ENCODE results near the gene IPCEF1. TPM values are rescaled to one million over a fixed set of nuclear protein-coding genes. Genes with fewer than 3 reads are reported as not detected.

The IPCEF1 gene
- total RNA-seq, 1 donor from 2014 or later, result not detected

DNA sequence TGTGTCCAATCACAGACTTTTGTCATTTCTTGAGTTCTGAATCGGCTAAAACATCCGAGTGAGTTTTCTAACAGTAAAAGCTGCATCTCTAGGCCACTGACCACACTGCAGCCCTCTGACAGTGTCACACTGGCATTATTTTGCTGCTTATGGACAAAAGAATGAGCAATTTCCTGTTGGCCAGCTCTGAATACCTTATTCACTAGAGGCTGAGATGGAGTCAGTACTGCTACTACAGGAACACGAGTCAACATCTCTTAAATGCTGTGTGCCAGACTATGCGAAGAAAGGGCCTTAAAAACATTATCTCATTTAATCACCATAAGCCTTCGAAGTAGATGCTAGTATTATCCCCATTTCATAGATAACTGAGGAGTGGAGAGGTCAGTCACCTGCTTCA is 42.5 kb upstream of the IPCEF1 start:
- no peak overlapping the region for H3K4me3 Mint-ChIP-seq (ENCODE audit: unreplicated experiment)
- no peak overlapping the region for H3K27ac Mint-ChIP-seq (ENCODE audit: unreplicated experiment)
- no peaks in the 10 kb centered on the region for H3K9me3 Mint-ChIP-seq (ENCODE audit: low read depth)
- TF ChIP-seq, protein P1, sequence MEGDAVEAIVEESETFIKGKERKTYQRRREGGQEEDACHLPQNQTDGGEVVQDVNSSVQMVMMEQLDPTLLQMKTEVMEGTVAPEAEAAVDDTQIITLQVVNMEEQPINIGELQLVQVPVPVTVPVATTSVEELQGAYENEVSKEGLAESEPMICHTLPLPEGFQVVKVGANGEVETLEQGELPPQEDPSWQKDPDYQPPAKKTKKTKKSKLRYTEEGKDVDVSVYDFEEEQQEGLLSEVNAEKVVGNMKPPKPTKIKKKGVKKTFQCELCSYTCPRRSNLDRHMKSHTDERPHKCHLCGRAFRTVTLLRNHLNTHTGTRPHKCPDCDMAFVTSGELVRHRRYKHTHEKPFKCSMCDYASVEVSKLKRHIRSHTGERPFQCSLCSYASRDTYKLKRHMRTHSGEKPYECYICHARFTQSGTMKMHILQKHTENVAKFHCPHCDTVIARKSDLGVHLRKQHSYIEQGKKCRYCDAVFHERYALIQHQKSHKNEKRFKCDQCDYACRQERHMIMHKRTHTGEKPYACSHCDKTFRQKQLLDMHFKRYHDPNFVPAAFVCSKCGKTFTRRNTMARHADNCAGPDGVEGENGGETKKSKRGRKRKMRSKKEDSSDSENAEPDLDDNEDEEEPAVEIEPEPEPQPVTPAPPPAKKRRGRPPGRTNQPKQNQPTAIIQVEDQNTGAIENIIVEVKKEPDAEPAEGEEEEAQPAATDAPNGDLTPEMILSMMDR (IDR thresholded peaks at IDR 0.05), result no peak
- peaks cover 9% of the 10 kb centered on the region for H3K36me3 Mint-ChIP-seq (ENCODE audit: low read depth)
- H3K27me3 Mint-ChIP-seq (ENCODE audit: low read depth), result no peaks in the 10 kb centered on the region
- peaks cover 30% of the 10 kb centered on the region for H3K4me1 Mint-ChIP-seq (ENCODE audit: low read depth)
- DNase-seq (ENCODE audit: low spot score), result no peak

DNA sequence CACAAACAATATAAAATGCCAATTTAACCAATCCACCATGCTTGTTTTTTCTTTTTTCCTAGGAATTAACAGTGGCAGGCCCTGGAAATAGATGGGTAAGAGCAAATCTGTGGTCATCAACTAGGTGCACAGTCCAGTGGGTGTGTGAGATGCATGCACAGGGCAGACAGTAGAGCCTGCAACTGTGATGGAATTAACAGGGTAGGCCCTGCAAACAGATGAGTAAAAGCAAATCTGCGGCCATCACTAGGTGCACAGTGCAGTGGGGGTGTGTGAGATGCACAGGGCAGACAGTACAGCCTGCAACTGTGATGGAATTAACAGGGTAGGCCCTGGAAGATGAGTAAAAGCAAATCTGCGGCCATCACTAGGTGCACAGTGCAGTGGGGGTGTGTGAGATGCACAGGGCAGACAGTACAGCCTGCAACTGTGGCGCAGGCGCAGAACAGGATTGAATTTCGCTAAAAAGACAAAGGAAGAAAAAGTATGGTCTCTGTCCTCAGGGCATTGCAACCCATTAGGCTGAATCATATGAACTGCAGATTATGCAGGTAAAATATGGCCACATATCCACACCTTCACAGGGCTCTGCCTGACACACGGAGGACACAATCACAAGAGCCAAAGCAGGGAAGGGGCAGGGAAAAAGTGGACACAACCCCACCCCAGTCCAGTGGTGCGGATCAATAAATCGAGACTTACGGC is 41.0 kb upstream of the IPCEF1 start:
- Mint-ChIP-seq H3K9me3 (ENCODE audit: low read depth) (no peaks in the 10 kb centered on the region), H3K4me1 (ENCODE audit: low read depth) (peaks cover 22% of the 10 kb centered on the region), H3K27me3 (ENCODE audit: low read depth) (no peaks in the 10 kb centered on the region), H3K36me3 (ENCODE audit: low read depth) (peaks cover 7% of the 10 kb centered on the region), H3K4me3 (ENCODE audit: unreplicated experiment) (no peak overlapping the region), H3K27ac (ENCODE audit: unreplicated experiment) (no peak overlapping the region)
- no peak for DNase-seq (ENCODE audit: low spot score)
- TF ChIP-seq, protein P1 (IDR thresholded peaks at IDR 0.05), result no peak

DNA sequence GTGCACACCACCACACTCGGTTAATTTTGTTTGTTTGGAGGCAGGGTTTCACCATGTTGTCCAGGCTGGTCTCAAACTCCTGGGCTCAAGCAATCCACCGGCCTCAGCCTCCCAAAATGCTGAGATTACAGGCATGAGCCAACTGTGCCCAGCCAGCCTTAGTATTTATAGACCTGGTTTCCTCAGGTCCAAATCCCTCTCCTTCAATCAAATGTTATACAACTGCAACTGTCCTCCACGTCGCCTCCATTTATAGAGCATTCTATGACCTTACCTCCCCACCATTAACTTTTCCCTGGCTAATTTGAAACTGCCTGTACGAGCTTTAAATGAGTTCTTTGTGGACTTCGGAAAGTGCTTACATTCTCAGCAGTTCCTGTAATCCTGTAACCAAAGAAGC is 39.3 kb upstream of the IPCEF1 start:
- TF ChIP-seq, protein P1 (IDR thresholded peaks at IDR 0.05), result no peak
- DNase-seq (ENCODE audit: low spot score), result no peak
- Mint-ChIP-seq H3K9me3 (ENCODE audit: low read depth) (no peaks in the 10 kb centered on the region), H3K4me1 (ENCODE audit: low read depth) (peaks cover 12% of the 10 kb centered on the region), H3K36me3 (ENCODE audit: low read depth) (peaks cover 3% of the 10 kb centered on the region), H3K27ac (ENCODE audit: unreplicated experiment) (no peak overlapping the region), H3K27me3 (ENCODE audit: low read depth) (no peaks in the 10 kb centered on the region), H3K4me3 (ENCODE audit: unreplicated experiment) (no peak overlapping the region)

DNA sequence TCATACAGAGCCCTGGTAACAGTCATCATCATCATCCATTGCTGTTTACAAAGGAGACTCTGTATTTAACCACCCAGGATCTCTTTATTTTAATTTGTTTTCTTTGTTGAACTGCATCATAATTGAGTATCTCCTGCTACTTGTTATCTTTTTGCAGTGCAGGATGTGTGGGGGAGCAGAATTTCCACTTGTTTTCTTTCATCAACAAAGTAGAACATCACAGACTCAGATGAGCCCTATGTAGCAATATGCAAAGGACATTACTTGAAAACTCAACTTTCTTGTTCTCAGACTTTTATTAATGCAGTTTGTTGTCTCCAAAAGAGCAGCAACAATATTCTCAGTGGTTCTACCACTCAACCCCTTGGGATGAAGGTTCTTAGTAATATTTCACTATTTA is 38.7 kb upstream of the IPCEF1 start:
- TF ChIP-seq, protein P1 (IDR thresholded peaks at IDR 0.05), result no peak
- Mint-ChIP-seq H3K4me3 (ENCODE audit: unreplicated experiment) (no peak overlapping the region), H3K9me3 (ENCODE audit: low read depth) (no peaks in the 10 kb centered on the region), H3K36me3 (ENCODE audit: low read depth) (peaks cover 3% of the 10 kb centered on the region), H3K27me3 (ENCODE audit: low read depth) (no peaks in the 10 kb centered on the region), H3K4me1 (ENCODE audit: low read depth) (peaks cover 14% of the 10 kb centered on the region), H3K27ac (ENCODE audit: unreplicated experiment) (no peak overlapping the region)
- no peak for DNase-seq (ENCODE audit: low spot score)

DNA sequence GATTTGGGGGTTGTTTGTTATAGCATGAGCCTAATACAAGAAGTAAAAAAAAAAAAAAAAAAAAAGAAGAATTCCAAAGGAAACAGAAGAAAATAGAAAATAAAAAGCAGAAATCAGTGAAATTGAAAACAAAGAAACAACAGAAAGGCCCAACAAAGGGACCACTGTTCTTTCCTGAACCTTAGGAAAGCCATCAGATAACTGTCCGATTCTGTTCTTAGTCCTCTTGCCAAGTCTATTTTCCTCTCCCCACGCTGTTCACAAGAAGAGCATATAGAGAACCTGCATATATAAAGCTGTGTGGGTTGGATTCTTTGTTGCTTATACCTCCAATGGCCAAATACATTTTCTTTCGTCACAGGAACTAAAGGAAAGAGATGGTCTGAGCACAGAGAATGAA is 38.0 kb upstream of the IPCEF1 start:
- no peak overlapping the region for H3K4me3 Mint-ChIP-seq (ENCODE audit: unreplicated experiment)

More for the DNA sequence above, 38.0 kb upstream of the IPCEF1 start:
- Mint-ChIP-seq H3K27ac (ENCODE audit: unreplicated experiment) (no peak overlapping the region), H3K27me3 (ENCODE audit: low read depth) (no peaks in the 10 kb centered on the region), H3K36me3 (ENCODE audit: low read depth) (peaks cover 3% of the 10 kb centered on the region), H3K9me3 (ENCODE audit: low read depth) (peaks cover under 1% of the 10 kb centered on the region), H3K4me1 (ENCODE audit: low read depth) (peaks cover 13% of the 10 kb centered on the region)
- TF ChIP-seq, protein P1 (IDR thresholded peaks at IDR 0.05), result no peak
- no peak for DNase-seq (ENCODE audit: low spot score)
